ENCODE data around the gene UFM1.
"Not testable (repeated sequence)": the region's sequence is repeated elsewhere in the genome, so short reads cannot be mapped to it uniquely, and the experiment has no call there.

Gene UFM1

GRCh38 chr13:38363746-38364145 lies 14.1 kb downstream of the UFM1 start:
- H3K4me3 ChIP-seq (ENCODE audit: low read depth, low read length): not testable (repeated sequence)

DNA sequence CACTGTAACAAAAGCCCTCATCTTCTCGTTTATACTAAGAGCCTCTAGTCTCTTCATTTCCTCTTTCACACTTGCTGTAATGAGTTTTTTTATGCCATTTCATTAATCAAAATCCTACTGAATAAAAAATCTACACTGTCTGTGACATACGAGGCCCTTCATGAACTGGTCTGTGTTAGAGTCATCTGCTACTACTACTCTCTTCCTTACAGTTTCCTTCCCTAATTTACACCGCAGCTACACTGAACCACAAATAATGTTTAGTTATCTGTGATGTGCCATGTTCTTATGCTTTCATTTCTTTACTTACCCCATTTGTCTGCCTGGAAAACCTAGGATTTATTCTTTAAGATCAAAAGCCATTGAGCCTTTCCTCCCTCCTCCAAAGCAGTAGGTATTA lies 16.0 kb downstream of the UFM1 start:
- no peak overlapping the region for H3K4me3 ChIP-seq (ENCODE audit: low read depth, low read length)

GRCh38 chr13:38366954-38367645 lies 17.4 kb downstream of the UFM1 start:
- H3K4me3 ChIP-seq (ENCODE audit: low read depth, low read length): no peak overlapping the region

DNA sequence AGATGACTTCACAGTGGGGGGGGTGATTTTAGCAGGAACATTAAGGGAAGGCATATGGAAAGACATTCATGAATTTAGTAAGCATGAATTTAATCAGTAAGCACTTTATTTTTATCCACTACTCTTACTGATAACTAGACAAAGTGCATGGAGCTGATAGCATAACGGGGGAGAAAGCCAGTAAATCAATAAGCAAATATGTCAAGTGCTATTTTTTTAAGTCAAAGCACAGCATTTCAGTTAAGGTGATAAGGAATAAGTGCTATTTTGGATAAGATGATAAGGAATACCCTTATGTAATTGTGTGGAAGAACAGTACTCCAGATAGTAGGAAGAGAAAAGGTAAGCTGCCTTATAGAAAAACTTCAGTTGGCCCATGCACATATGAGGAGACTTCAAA lies 19.4 kb downstream of the UFM1 start:
- no peak overlapping the region for H3K4me3 ChIP-seq (ENCODE audit: low read depth, low read length)

DNA sequence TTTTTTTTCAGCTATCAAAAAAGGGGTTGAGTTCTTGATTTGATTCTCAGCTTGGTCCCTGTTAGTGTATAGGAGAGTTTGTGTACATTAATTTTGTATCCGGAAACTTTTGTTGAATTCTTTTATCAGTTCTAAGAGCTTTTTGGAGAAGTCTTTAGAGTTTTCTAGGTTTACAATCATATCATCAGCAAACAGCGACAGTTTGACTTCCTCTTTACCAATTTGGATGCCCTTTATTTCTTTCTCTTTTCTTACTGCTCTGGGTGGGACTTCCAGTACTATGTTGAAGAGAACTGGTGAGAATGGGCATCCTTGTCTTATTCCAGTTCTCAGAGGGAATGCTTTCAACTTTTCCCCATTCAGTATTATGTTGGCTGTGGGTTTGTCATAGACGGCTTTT lies 20.4 kb downstream of the UFM1 start:
- not testable (repeated sequence) for H3K4me3 ChIP-seq (ENCODE audit: low read depth, low read length)

DNA sequence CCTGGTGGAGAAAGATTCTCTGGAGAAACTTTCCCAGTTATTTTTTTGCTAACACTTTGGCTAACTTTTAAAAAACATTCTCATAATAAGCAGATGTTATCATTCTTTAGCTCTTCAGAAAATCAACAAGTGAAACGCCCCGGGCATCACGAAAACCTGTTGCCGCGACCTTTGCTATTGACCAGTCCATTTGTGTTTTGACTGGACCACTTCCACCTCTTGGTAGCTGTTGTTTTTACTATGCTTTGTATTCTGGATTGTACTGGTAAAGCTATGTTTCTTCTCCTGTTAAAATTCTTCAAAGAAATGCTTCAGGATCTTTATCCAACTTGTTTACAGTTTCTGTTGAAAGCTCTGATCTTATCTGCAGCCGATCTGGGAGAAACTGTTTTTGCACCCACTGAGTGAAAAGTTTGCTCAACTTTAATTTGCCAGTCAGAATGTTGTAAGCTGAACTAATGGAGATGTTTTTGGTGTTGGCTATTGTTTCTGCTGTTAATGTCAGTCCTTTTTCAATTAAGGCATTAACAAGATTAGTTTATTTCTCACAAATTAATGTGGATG lies 23.3 kb downstream of the UFM1 start:
- no peak overlapping the region for H3K4me3 ChIP-seq (ENCODE audit: low read depth, low read length)

- no peak overlapping the region for H3K4me3 ChIP-seq (ENCODE audit: low read depth, low read length)
Measured at GRCh38 chr13:38376546-38376945, 26.9 kb downstream of the UFM1 start.

DNA sequence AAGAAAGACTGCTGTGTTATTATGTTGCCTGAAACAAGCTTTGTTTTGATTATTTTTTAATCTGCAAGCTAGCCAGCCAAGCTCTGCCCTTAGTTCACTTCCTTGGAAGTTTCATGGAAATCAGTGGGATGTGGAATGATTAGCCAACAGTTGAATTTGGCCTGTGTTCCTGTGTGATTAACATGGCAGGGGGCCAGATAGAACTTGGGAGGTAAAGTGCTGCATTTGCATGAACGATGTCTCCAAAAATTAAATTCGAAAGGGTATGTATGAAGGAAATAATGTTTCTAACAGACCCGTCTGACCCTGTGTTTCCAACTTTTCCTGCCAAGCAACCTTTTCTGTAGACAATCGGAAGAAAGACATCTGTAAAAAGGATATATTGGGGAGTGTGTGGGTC lies 32.2 kb downstream of the UFM1 start:
- H3K4me3 ChIP-seq (ENCODE audit: low read depth, low read length): no peak overlapping the region

DNA sequence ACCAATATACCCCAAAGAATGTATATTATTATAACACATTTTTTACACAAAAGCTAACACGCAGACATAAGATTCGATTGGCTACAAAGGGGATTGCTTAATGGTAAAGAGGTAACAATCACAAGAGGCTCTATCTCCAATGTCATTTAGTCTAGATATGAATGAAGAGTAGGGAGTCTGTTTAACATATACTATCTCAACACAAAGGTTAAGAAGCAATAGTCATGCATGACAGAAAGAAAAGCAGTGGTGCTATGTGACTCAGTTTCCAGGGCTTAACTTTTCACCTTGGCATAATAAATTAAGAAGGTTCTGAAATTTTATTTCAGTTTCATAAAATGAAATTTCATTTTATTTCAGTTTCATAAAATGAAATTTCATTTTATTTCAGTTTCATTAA lies 33.3 kb downstream of the UFM1 start:
- H3K4me3 ChIP-seq (ENCODE audit: low read depth, low read length): no peak overlapping the region

GRCh38 chr13:38384171-38384570 lies 34.5 kb downstream of the UFM1 start:
- H3K4me3 ChIP-seq (ENCODE audit: low read depth, low read length): no peak overlapping the region

GRCh38 chr13:38385153-38385891 lies 35.7 kb downstream of the UFM1 start:
- no peak overlapping the region for H3K4me3 ChIP-seq (ENCODE audit: low read depth, low read length)

DNA sequence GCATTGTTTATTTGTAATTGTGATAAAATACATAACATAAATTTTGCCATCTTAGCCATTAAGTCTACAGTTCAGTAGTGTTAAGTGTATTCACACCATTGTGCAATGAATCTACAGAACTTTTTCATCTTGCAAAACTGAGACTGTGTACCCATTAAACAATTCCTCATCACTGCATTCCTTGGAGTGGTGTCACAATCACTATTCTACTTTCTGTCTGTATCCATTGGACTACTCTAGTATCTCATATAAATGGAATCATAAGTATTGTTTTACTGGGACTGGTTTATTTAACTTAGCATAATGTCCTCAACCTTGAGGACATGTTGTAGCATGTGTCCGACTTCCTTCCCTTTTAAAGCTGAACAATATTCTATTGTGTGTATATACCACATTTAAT lies 36.8 kb downstream of the UFM1 start:
- H3K4me3 ChIP-seq (ENCODE audit: low read depth, low read length): no peak overlapping the region

GRCh38 chr13:38391341-38391740 lies 41.7 kb downstream of the UFM1 start:
- H3K4me3 ChIP-seq (ENCODE audit: low read depth, low read length): no peak overlapping the region

DNA sequence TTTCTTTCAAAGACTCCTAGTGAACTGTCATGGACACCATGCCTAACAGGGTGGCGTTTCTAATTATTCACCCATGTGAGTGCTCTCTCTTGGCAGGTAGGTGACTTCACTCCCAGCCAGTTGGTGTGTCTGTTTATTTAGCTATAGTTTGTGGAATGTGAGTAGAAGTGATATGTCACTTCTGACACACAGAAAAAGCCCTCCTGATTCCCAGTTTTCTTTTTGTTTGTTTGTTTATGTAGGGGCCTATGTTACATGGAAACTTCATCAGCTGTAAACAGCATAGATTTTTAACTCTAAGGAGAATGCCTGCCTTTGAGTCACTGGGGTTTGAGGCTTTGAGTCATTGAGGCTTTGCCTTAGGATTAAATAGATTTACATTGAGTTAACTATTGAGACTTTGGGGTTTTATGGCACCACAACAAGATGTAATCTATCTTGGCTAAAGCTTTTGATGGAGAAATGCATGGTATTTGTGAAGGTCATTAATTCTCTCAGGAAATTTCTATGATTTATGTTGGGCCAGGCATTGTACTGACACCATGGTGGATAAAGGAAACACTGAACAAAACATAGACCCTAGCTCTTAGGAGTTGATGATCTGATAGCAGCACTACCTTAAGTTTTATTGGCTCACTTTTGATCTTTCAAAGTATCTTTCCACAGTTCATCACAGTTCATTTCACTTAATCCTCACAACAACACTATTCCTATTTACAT lies 45.3 kb downstream of the UFM1 start:
- no peak overlapping the region for H3K4me3 ChIP-seq (ENCODE audit: low read depth, low read length)

GRCh38 chr13:38395497-38395788 lies 45.8 kb downstream of the UFM1 start:
- H3K4me3 ChIP-seq (ENCODE audit: low read depth, low read length): no peak overlapping the region

DNA sequence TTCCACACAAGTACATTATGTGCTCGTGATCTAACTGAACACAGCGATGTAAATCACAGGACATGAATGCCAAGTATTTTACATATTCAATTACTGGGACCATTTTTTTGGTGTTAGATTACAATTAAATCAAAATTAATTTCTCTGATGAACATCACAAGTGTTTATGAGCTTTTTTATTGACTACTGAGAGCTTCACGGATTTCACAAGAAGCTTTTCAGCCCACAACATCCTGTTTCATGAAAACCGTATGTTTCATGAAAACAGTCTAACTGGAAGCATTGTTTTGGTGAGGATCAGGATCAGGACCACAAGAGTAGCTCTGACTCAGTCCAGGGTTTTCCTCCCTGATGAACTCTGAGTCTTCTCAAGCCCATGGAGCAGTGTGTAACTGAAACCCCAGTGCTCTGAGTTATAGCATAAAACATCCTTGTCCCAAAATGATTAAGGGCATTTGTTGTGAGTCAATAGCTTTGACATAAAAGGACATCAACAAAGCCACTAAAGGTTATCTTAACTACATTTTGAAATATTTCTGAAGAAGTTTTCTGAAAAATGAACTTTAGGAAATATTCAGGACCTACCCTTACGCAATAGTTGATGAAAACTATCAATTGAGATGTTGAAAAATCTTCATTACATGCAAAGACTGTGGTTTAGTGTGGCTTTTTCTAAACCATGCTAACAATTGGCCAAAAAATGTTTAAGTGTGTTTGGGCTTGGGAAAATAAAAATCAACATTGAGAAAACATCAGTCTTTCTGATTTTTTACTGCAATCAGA lies 49.3 kb downstream of the UFM1 start:
- H3K4me3 ChIP-seq (ENCODE audit: low read depth, low read length): no peak overlapping the region

DNA sequence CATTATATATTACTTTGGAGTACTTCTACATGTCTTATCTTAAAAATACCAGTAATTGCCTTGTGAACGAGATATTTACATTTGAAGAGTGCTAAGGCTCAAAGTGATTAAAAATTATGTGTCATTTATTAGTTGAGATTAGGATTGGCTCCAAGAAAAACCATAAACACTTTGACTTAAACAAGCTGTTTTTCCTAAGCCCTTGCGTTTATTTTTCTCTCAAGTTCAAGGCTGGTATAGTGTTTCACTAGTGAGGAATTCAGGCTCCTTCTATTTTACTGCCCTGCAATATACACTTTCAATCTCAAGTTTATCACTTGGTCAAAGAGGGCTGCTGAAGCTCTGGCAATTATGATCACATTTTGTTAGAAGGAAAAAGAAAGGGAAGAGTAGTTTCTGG lies 49.9 kb downstream of the UFM1 start:
- H3K4me3 ChIP-seq (ENCODE audit: low read depth, low read length): no peak overlapping the region

- no peak overlapping the region for H3K4me3 ChIP-seq (ENCODE audit: low read depth, low read length)
Measured at GRCh38 chr13:38401276-38401675, 51.6 kb downstream of the UFM1 start.

- H3K4me3 ChIP-seq (ENCODE audit: low read depth, low read length): no peak overlapping the region
Measured at GRCh38 chr13:38405216-38405615, 55.6 kb downstream of the UFM1 start.

DNA sequence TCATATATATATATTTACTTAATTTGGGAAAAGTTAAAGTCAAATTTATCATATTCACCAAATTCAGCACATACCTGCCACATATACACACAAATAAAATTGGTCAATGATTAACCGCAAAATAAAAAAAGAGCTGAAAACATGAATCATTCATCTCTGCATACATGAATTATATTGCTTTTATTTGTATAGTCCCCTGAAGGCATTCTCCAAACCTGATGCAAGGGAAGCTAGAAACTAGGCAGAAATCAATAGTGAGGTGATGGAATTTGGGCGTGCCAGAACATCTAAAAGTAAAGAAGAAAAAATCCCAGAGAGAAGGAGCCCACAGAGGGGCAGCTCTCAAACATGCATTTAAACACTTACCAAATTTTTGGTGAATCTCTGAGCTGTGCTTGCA lies 60.1 kb downstream of the UFM1 start:
- no peak overlapping the region for H3K4me3 ChIP-seq (ENCODE audit: low read depth, low read length)

DNA sequence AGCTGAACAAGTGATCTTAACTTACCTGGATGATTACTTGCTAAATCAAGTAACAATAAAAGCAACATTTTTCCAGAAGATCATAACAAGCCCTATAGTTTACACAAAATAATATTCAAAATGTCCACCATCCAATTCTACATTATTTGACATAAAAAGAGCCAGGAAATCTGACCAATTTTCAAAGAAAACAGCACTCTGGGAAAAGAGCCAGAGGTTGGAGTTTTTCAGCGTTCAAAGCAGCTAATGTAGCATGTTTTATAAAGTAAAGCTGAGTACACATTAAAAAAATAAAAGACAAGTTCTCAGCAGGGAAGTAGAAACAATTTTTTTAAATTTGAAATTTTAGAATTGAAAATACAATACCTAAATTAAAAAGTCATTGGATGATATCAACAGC lies 62.6 kb downstream of the UFM1 start:
- no peak overlapping the region for H3K4me3 ChIP-seq (ENCODE audit: low read depth, low read length)
